HG02852 (cell line): ENCODE results near the gene ACVRL1.

ENCODE experiments used
- ATAC-seq: cut with Tn5 transposase; IDR thresholded peaks from one replicate; pipeline ENCODE4 v1.9.1; 2021; ENCODE audit warnings: mild to moderate bottlenecking, moderate library complexity; ENCODE audit not compliant: unreplicated experiment

Gene ACVRL1

DNA sequence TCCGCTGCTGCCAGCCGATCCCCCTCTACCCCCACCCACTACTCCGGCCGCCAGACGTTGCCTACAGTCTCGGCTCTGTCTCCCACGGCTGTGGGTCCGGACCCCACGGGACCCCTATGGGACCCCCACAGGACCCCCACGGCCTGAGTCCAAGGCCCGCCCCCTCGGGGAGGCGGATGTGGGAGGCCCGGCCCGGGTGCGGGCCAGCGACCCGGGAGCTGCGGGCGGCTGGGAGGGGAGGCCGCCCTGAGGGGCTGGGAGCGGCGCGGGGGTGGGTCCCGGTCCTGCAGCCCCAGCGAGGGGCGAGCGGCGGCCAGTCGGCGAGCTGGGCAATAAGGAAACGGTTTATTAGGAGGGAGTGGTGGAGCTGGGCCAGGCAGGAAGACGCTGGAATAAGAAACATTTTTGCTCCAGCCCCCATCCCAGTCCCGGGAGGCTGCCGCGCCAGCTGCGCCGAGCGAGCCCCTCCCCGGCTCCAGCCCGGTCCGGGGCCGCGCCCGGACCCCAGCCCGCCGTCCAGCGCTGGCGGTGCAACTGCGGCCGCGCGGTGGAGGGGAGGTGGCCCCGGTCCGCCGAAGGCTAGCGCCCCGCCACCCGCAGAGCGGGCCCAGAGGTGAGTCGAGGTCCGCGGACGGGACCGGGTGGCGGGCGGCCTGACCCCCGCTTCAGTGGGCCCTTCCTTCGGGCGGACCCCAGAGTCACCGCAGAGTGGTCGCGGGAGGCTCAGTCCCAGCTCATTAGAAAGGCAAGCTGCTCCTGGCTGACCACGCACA is at the start of gene ACVRL1:
Gene ACVRL1, plus strand, starts transcription at position 422 of the 773 bp plus-strand sequence. CDS start 4,971 bp downstream, outside the sequence.
- ATAC-seq: no peak

DNA sequence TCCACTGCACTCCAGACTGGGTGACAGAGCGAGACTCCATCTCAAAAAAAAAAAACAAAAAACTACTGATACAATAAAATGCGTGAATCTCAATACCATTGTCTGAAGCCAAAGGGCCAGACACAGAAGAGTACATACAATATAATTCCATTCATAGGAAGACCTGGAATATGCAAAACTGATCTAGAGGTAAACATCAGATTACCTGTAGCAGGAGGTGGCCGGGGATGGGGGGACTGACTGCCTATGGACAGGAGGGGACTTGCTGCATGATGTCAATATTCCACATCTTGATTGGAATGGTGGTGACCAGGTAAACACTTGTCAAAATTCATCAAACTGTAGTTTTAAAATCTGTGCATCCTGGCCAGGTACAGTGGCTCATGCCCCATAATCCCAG is 46.3 kb upstream of the ACVRL1 start:
- no peak for ATAC-seq

DNA sequence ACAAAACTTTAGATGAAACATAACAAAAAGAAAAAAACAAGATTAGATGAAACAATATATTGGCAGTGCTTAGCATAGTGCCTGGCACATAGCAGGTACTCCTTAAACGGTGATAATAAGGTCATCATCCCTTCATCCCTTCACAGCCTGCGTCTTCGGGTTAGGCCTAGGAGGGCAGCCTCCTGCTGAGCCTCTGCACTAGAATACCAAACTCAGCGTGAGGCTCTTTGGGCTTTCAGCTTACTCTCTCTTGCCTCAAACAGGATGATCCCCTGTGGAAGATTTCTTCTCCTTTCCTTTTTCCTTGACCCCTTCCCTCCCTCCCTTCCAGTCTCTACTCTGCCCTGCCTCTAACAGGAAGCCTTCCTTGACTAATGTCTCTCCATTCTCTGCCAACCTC is 44.4 kb upstream of the ACVRL1 start:
- ATAC-seq: no peak

DNA sequence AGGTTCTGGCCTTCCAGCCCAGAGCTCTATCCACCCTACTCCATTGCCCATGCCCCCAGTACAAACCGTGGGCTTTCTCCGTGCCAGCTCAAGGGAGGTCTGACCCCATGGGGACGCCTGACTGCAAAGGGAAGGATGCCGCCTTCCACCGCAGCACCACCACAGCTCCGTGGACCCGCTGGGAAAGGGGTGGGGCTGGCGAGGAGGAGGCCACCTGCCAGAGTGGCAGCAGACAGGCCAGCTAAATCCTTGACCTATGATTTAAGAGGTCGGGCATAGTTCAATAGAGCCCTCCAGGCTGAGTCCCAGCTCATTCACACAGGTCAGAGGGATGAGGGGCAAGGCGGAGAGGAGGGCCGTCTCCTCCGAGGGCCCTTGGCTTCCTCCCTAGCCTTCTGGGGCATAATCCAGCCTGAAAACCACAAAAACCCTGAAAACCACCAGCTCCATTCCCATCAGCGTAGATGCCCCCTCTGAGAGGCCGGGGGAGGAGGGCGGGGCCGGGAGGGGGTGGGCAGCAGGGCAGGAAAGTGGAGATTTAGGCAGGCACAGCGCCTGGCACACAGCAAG is 43.9 kb upstream of the ACVRL1 start:
- no peak for ATAC-seq

DNA sequence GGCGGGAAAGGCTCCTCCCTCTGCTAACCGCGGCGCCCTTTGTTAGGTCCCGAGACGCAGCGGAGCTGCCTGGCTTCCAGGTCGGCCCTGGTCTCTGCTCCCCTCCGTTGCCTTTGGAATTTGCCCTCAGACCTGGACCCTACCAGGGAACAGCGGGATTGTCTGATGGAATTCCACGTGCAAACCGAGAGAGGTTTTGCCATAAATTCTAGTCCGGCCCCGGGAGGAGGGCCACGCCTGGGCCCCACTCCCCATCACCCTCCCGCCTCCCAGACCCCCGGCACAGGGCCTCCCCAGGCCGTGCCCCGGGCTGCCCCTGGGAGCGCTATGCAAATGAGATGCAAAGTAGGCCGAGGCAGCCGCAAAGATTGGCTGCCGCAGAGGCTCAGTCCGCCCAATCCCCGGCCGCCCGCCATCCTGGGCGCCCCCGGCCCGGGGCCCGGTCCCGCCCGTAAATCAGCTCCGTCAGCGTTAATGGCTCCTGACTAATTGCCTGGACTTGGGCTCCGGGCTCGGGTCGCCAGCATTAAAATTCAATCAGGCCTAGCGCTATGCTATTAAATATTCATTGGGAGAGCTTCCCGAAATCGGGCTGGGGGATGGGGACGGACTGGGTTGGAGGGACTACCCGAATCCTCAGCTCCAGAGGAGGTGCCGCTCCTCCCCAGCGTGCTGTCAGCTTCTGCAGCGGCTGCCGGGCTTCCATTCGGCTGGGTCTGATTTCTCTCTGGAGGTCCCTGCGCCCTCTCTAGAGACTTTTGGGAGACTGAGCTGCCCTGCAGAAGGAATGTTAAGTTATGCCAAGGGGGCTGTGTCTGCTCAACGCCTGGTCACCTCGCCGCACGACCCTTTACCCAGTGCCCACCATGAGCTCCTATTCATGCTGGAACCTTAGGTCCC is 43.1 kb upstream of the ACVRL1 start:
- no peak for ATAC-seq

DNA sequence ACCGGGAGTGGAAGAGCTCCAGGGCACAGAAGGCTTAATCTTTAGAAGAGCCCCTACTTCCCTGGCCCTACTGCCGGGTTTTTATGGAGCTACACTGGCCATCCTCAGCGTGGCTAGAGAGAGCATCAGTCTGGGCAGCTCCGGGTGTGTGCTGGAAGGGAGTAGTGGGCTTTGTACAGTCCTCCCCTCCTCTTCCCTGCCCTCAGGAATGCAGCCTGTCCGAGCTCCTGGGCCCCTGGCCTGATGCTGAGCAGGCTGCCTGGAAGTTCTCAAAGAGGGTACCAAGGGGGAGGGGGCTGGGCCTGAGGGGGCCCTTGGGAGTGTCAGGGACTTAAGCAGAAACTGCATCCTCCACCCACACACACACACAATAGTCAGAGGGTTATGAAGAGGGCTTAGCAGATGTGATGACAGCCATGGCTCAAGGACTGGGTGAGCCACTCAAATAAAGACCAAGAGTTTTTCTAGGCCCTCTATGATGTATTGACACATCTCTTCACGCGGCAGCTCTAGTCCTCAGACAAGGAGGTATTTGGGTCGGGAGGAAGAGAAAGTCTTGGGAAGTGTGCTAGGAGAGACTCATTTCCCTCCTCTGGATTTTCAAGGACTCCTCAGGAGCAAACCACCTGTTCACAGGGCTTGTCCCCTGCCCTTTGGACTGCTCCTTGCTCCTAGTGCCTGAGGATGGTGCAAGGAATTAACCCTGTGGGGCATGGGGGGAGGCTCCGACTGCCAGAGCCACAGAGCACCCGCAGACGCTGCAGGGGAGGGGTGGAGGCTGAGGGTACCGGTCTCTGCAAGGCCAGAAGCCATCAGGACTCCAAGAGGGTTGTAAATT is 42.3 kb upstream of the ACVRL1 start:
- ATAC-seq: no peak

DNA sequence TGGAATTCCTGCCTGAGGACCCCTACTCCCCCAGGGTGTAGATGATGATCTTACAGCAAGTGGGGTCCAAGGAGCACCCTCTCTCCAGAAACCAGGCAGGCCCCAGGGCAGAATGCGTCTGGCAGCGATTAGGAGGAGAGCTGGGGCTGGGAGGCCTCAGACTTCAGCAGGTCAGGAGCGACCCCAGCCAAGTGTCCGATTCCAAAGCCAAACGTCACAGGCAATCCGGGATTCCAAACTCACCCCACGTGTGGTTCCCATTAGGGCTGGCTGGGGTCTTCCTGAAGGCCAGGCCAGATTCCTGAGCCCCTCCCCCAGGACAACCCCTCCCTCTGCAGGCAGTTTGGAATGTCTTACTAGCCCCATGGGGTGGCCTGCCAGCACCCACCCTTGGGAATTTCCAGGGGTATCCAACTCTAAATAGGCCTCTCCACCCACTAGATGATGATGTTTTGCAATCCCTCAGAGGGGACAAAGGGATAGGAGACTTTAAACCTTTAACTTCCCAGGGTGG is 41.5 kb upstream of the ACVRL1 start:
- ATAC-seq: no peak

DNA sequence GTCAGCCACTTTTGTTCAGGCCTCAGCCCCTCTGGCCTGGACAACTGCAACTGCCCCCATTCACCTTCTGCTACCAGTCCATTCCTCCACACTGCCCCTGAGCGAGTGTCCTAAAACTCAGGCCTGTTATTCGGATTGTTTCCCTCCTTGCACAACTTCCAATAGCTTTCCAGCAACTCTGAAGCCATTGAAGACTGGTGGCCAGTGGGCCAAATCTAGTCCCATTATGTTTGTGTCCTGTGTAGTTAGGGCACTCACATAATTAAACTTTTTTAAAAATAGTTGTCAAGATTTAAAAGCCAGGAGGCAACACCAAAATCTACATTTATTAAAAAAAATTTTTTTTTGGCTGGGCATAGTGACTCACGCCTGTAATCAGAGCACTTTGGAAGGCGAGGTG is 41.0 kb upstream of the ACVRL1 start:
- no peak for ATAC-seq

DNA sequence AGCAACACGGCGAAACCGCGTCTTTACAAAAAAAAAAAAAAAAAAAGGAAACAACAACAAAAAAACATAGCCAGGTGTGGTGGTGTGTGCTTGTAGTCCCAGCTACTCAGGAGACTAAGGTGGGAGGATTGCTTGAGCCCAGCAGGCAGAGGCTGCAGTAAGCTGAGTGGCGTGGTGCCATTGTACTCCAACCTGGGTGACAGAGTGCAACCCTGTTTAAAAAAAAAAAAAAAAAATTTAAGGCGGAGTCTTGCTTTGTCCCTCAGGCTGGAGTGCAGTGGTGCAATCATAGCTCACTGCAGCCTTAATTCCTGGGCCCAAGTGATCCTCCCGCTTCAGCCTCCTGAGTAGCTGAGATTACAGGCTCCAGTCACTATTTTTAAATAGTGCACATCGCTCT is 40.5 kb upstream of the ACVRL1 start:
- no peak for ATAC-seq

DNA sequence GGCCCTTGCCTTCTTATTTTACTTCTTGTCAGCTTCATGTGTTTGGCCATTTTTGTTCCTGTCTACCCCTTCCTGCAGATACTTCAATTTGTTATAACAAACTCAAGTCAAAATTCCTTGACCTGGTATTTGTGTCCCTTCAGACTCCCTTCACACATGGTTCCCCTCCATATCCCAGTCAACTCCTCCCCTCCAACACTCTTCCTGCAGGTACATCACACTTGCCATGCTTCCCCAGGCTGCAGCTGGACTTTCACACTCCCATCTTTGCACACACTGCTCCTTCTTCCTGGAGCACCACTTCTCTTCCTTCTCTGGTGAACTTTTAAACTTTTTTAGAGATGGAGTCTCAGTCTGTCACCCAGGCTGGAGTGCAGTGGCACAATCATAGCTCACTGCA is 39.9 kb upstream of the ACVRL1 start:
- no peak for ATAC-seq

DNA sequence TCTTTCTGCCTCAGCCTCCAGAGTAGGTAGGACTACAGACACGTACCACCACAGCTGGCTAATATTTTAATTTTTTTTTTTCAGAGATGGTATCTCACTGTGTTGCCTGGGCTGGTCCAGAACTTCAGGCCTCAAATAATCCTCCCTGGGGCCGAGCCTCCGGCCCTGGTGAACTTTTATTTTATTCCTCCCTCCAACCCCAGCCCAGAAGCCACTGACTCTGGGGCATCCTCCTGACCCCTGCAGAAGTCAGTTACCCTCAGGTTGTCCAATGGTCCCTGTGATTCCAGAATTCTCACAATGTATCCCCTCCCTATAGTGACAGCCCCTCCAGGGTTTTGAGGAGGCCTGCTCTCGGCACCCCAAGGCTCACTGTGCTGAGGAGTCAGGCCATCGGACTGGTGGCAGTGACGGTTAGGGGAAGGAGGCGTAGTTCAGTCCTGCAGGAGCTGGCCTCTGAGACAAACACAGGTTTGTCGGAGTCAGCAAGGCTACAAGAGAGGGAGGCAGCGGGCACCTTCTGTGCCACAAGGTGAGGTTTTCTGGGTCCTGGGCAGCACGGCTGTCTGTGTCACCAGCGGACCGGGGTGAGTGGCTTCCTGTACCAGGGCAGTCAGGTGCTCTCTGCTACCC is 39.4 kb upstream of the ACVRL1 start:
- ATAC-seq: no peak

DNA sequence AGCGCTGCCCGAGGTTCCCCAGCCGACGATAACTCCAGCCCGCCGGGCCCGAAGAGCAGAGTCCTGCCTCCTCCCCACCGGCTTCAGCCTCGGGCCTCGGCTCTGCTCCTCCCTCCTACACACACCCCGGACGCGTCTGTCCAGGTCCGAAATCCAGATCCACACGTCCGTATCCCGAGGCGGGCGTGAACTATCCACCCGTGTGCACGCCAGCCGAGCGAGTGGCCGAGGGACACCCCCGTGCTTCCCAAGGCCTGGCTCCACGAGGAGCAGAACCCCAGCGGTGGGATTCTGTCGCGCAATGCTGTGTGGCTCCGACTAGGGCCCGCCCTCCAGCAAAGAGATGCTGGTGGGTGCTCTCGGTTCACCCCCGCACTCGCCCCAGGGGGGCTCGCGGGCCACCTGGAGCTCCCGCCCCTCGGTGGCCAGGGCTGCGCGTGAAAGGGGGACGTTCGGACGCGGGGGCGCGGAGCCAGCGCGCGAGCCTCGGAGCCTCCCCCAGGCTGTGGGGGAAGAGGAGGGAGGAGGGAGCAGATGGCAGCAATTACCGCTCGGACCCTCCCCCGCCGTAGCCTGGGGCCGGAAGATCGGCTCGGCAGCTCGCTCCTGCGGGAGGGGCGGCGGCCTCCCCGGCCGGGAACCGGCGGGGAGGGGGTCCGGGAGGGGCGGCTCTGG is 38.3 kb upstream of the ACVRL1 start:
- no peak for ATAC-seq

DNA sequence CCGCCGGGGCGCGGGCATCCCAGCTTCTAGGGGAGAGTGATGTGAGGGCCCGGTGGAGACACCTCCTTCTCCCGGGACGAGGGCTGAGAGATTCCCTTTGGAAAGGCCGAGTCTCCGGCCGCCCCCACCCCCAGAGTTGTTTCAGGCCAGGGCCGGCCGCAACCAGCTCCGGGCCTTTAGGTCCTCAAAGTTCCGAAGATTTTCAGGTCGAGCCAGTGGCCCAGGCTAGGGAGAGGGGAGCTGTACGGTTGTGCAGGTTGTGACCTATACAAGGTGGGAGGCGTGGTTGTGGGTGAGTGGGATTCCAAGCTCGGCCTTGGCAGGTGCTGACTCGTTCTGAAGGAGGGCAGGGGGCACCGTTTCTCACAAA is 37.8 kb upstream of the ACVRL1 start:
- no peak for ATAC-seq

DNA sequence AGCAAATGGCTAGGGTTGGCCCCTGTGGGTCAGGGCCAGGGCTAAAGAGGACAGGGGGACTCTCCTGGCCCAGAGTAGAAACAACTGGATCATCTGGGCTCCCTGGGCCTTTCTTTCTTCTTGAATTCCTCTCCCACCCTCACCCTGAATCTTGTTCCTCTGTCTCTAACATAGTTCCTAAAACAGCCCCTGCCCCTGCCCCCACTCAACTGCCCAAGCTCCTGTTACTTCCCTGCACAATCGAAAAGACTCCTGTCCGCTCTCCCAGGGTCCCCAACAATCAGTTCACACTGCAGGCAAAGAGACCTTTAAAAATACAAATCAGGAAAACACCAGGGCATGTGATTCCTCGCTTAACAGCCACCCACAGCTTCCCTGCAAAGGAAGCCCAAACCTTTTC is 37.4 kb upstream of the ACVRL1 start:
- ATAC-seq: no peak

DNA sequence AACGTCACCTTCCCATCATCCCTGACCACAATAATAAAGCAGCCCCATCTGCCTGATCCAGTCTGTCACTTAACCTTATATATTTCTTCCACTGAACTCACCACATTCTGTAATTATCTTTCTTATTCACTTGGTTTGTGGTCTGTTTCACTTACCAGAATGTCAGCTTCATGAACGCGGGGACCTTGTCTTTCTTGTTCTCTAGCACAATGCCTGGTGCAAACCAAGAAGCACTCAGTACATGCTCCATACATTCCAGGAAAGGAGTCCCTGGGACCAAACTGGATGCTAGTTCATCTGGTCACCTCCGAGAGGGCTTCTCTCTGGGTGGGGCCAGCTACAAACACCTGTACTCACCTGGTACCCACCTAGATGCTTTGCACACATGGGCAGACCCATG is 36.8 kb upstream of the ACVRL1 start:
- ATAC-seq: no peak

DNA sequence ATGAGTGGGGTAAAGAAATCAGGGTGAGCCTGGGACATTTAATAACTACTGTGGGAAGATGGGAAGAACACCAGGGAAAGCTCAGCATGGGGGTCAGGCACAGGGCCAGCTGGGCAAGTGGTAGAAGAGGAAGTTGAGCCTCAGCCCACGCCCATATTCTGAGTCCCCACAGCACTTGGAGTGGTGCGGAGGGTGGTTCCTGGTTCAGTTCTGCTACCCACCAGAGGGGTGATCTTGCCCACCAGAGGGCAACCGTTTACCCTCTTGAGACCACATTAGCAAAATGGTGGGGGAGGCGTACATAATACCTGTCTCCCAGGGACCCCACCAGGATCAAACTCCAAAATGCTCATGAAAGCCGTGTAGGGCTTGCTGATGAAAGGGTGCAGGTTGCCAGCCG is 36.2 kb upstream of the ACVRL1 start:
- no peak for ATAC-seq

DNA sequence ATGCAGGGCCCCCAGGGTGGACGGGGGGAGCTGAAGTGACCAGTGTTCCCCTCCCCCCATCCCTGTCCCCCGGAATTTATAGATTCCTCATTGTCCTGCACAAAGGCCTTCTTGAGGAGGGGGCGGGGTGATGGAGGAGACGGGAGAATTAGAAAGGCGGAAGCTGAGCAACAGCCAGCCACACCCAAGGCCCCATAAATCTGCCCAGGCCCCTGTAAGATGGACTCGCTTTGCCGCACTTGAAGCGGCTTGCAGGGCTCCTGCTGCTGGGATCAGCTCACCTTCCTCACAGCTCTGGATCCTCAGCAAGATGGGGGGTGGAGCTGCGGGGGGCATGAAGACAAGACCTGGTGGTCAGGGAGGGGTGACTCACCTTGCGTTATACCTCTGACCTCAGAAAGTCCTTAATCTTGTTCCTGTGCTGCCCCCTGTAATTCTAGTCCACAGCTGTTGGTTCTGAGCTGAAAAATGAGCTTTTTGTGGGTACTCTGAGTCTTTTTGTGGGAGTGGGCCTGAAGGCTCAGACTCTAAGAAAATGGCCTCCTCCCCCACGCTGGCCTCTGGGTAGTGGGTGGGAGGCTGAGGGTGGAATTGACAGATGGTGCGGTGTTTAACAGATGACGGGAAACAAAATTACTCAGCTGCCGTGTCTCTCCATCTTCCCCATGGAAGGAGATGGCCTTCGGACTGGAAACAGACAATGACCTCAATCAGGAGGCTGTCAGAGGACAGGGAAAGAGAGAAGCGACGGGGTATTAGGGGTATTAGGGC is 35.2 kb upstream of the ACVRL1 start:
- ATAC-seq: no peak

DNA sequence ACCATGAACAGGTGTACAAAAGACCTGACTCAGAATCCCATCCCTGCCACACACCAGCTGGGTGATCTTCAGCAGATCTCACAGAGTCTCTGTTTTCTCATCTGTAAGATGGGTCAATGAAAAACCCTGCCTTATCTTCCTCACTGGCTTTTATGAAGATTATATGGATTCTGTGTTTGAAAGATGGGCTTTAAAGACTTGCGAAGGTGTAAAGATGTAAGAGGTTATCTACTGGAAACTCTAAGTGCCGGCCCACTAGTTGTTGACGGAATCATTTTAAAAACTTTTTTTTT is 34.7 kb upstream of the ACVRL1 start:
- no peak for ATAC-seq
